ENCODE data around the gene GTSF1L. TPM values are rescaled to one million over a fixed set of nuclear protein-coding genes. Genes with fewer than 3 reads are reported as not detected.

GTSF1L gene
- total RNA-seq (2014; rRNA removed; shearing (Covaris generic)) (not detected in 2 replicates), polyA plus RNA-seq (2016; fragmentation: Nextera tagmentation; extraction: Ambion mirVana) (not detected in 2 replicates)

DNA sequence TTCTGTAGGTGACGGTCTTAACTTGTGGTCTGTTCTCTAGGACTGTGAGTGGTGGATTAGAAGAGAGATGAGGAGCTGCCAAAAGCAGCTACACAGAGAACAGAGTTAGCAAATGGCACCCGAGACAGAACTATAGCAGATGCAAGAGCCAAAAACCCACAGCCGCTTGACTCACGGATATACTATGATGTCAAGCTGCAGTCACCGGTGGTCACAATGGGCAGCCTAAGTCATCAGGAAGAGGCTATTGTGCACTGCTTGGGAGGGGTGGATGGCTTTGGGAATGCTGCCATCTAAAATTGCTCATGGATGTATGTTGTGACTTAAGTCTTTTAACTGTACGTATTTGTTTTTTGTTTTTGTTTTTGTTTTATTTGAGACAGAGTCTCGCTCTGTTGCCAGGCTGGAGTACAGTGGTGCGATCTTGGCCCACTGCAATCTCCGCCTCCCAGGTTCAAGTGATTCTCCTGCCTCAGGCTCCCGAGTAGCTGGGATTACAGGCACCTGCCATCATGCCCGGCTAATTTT lies at the start of gene GTSF1L:
GTSF1L (minus strand) TSS at position 192 of the 528 bp plus-strand sequence. CDS start 308 bp downstream, outside the sequence.
- no peak within 1 kb of the TSS for H3K4me2 ChIP-seq (ENCODE audit: unreplicated experiment)
- DNase-seq = peak; percentile 82

DNA sequence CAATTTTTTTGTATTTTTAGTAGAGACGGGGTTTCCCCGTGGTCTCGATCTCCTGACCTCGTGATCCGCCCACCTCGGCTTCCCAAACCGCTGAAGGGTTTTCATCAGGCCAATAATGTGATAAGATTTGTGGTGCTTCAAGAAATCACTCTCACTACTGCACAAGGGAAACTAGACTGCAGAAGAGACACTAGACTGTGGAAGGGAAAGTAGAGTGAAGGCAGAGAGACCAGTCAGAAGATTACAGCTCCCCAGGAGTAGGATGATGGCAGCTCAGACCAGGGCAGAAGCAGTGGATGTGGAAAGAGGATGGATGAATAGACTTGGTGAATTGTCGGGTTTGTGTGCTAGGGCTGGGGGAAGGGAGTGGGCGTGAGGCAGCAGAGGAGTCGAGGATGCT lies 48.0 kb upstream of the GTSF1L start:
- in situ Hi-C loops (cut with MboI) = no loop called here
- Histone ChIP-seq H3K9me3 (ENCODE audit: low read depth) (no peaks in the 10 kb centered on the region), H3K4me3 (no peak overlapping the region), H3K36me3 (ENCODE audit: low read depth) (no peaks in the 10 kb centered on the region), H2AFZ (no peak overlapping the region), H3K27me3 (replicated peaks; ENCODE audit: insufficient read depth) (no peaks in the 10 kb centered on the region; the same call in none of the 2 replicates), H3F3A (ENCODE audit: insufficient read depth) (no peaks in the 10 kb centered on the region), H3K4me1 (ENCODE audit: insufficient read depth) (no peaks in the 10 kb centered on the region), H4K20me1 (ENCODE audit: insufficient read depth) (no peaks in the 10 kb centered on the region), H3K27ac (no peak overlapping the region), H3K9ac (no peak overlapping the region), H3K9me2 (ENCODE audit: insufficient read depth) (no peaks in the 10 kb centered on the region), H3K4me2 (ENCODE audit: unreplicated experiment) (no peak overlapping the region), H3K79me2 (ENCODE audit: insufficient read depth) (no peaks in the 10 kb centered on the region)
- WGBS, 2 experiments (ENCODE audit: low coverage in 1 of 2, low lambda C conversion rate in 2 of 2, missing lambda C conversion rate in 2 of 2) = 58 to 60% methylated on average over 10 of the region's 10 CpGs
- no peak for TF ChIP-seq EZH2 (IDR thresholded peaks at IDR 0.05; ENCODE audit: insufficient read depth, poor library complexity, severe bottlenecking)
- TF ChIP-seq EZH2phosphoT487 (IDR thresholded peaks at IDR 0.05; ENCODE audit: insufficient read depth, low read depth) = no peak
- DNase-seq = no peak

More for the DNA sequence above, at the start of gene GTSF1L:
- Histone ChIP-seq H3K4me3 (no peak within 1 kb of the TSS), H2AFZ (peak within 1 kb of the TSS; percentile 60), H3K27me3 (replicated peaks; ENCODE audit: insufficient read depth) (no peaks in the 10 kb centered on the region), H4K20me1 (ENCODE audit: insufficient read depth) (no peaks in the 10 kb centered on the region), H3K36me3 (ENCODE audit: low read depth) (no peaks in the 10 kb centered on the region), H3K79me2 (ENCODE audit: insufficient read depth) (no peaks in the 10 kb centered on the region), H3K27ac (no peak within 1 kb of the TSS), H3K4me1 (ENCODE audit: insufficient read depth) (0 out of 2 replicates have a peak, but pooled peaks cover 4% of the 10 kb centered on the region), H3F3A (ENCODE audit: insufficient read depth) (peaks cover 3% of the 10 kb centered on the region; the same call in 1 of the 2 replicates), H3K9me3 (ENCODE audit: low read depth) (no peaks in the 10 kb centered on the region), H3K9ac (no peak within 1 kb of the TSS), H3K9me2 (ENCODE audit: insufficient read depth) (no peaks in the 10 kb centered on the region)
- in situ Hi-C loops (cut with MboI) = no loop called here
- TF ChIP-seq EZH2 (IDR thresholded peaks at IDR 0.05; ENCODE audit: insufficient read depth, poor library complexity, severe bottlenecking) (no peak), EZH2phosphoT487 (IDR thresholded peaks at IDR 0.05; ENCODE audit: insufficient read depth, low read depth) (no peak)
- WGBS, 2 experiments (ENCODE audit: low coverage in 1 of 2, low lambda C conversion rate in 2 of 2, missing lambda C conversion rate in 2 of 2) = 57 to 58% methylated on average over 11 of the region's 11 CpGs

GRCh38 chr20:43771503-43772190 lies 44.8 kb upstream of the GTSF1L start:
- no peak overlapping the region for H3K9ac ChIP-seq
- 72 to 78% methylated on average over 9 of the region's 9 CpGs for WGBS, 2 experiments (ENCODE audit: low coverage in 1 of 2, low lambda C conversion rate in 2 of 2, missing lambda C conversion rate in 2 of 2)

GRCh38 chr20:43770342-43770741 lies 43.5 kb upstream of the GTSF1L start:
- Histone ChIP-seq H2AFZ (no peak overlapping the region), H4K20me1 (ENCODE audit: insufficient read depth) (no peaks in the 10 kb centered on the region), H3F3A (ENCODE audit: insufficient read depth) (0 out of 2 replicates have a peak, but pooled peaks cover 9% of the 10 kb centered on the region), H3K79me2 (ENCODE audit: insufficient read depth) (no peaks in the 10 kb centered on the region), H3K9me3 (ENCODE audit: low read depth) (no peaks in the 10 kb centered on the region), H3K4me3 (no peak overlapping the region), H3K36me3 (ENCODE audit: low read depth) (no peaks in the 10 kb centered on the region), H3K4me1 (ENCODE audit: insufficient read depth) (peaks cover 4% of the 10 kb centered on the region; the same call in 1 of the 2 replicates), H3K9me2 (ENCODE audit: insufficient read depth) (no peaks in the 10 kb centered on the region), H3K27me3 (replicated peaks; ENCODE audit: insufficient read depth) (peaks cover 20% of the 10 kb centered on the region), H3K27ac (no peak overlapping the region), H3K9ac (no peak overlapping the region), H3K4me2 (ENCODE audit: unreplicated experiment) (no peak overlapping the region)
- TF ChIP-seq EZH2 (IDR thresholded peaks at IDR 0.05; ENCODE audit: insufficient read depth, poor library complexity, severe bottlenecking) (no peak), EZH2phosphoT487 (IDR thresholded peaks at IDR 0.05; ENCODE audit: insufficient read depth, low read depth) (no peak)
- DNase-seq = no peak
- 84 to 89% methylated on average over 2 to 3 of the region's 3 CpGs for WGBS, 2 experiments (ENCODE audit: low coverage in 1 of 2, low lambda C conversion rate in 2 of 2, missing lambda C conversion rate in 2 of 2)
- in situ Hi-C loops (cut with MboI) = no loop called here

More at GRCh38 chr20:43771503-43772190, 44.8 kb upstream of the GTSF1L start:
- no peak for DNase-seq
- H4K20me1 ChIP-seq (ENCODE audit: insufficient read depth) = no peaks in the 10 kb centered on the region
- H3K27me3 ChIP-seq (replicated peaks; ENCODE audit: insufficient read depth) = peaks cover 9% of the 10 kb centered on the region
- H2AFZ ChIP-seq = no peak overlapping the region
- H3F3A ChIP-seq (ENCODE audit: insufficient read depth) = 0 out of 2 replicates have a peak, but pooled peaks cover 9% of the 10 kb centered on the region
- no peaks in the 10 kb centered on the region for H3K79me2 ChIP-seq (ENCODE audit: insufficient read depth)
- H3K27ac ChIP-seq = no peak overlapping the region
- peaks cover 4% of the 10 kb centered on the region; the same call in 1 of the 2 replicates for H3K4me1 ChIP-seq (ENCODE audit: insufficient read depth)
- in situ Hi-C loops (cut with MboI) = no loop called here
- no peaks in the 10 kb centered on the region for H3K9me2 ChIP-seq (ENCODE audit: insufficient read depth)
- no peaks in the 10 kb centered on the region for H3K9me3 ChIP-seq (ENCODE audit: low read depth)
- no peak overlapping the region for H3K4me3 ChIP-seq
- no peak for TF ChIP-seq EZH2phosphoT487 (IDR thresholded peaks at IDR 0.05; ENCODE audit: insufficient read depth, low read depth)
- no peak for TF ChIP-seq EZH2 (IDR thresholded peaks at IDR 0.05; ENCODE audit: insufficient read depth, poor library complexity, severe bottlenecking)
- no peak overlapping the region for H3K4me2 ChIP-seq (ENCODE audit: unreplicated experiment)
- H3K36me3 ChIP-seq (ENCODE audit: low read depth) = no peaks in the 10 kb centered on the region

Data from GM23248 (cell line).